GM19467 (cell line): Measurements from ENCODE around the gene YJEFN3.

Source experiments
- ATAC-seq: cut with Tn5 transposase; IDR thresholded peaks from one replicate; pipeline ENCODE4 v1.9.1; 2021; ENCODE audit warnings: mild to moderate bottlenecking, moderate library complexity; ENCODE audit not compliant: unreplicated experiment

The YJEFN3 gene

GRCh38 chr19:19579533-19580361, 51.0 kb downstream of the YJEFN3 start:
- no peak for ATAC-seq

GRCh38 chr19:19580418-19580817, 51.7 kb downstream of the YJEFN3 start:
- no peak for ATAC-seq

GRCh38 chr19:19581391-19581790, 52.7 kb downstream of the YJEFN3 start:
- ATAC-seq = no peak

- ATAC-seq = no peak
Measured at GRCh38 chr19:19582471-19582870, 53.8 kb downstream of the YJEFN3 start.

GRCh38 chr19:19584356-19584755, 55.6 kb downstream of the YJEFN3 start:
- ATAC-seq = no peak
